Upper lobe of left lung (tissue), 6 donors: Measurements from ENCODE around the gene UTY. TPM values are rescaled to one million over a fixed set of nuclear protein-coding genes. Genes with fewer than 3 reads are reported as not detected.

Experiments used
- ATAC-seq, 2 donors: fragments of 200-7000 bp; cut with Tn5 transposase; one replicate each; pipeline ENCODE4 v1.9.1; 2022; ENCODE audit warnings: mild to moderate bottlenecking in 2 of 2, moderate library complexity in 2 of 2; ENCODE audit not compliant: low FRiP score in 2 of 2
- DNase-seq, 2 donors: peaks; one replicate each; pipeline ENCODE4 v3.0.0-alpha.2; 2019 to 2020
- H3K27ac ChIP-seq, 4 donors: fragments of 200-600 bp; sonication (generic); one replicate each; pipeline ENCODE4 v1.5.1; 2016 to 2019
- H3K27me3 ChIP-seq, 4 donors: fragments of 200-600 bp; sonication (generic); one replicate each; pipeline ENCODE4 v1.5.1; 2017 to 2019
- H3K36me3 ChIP-seq, 4 donors: fragments of 200-600 bp; sonication (generic); one replicate each; pipeline ENCODE4 v1.5.1; 2016 to 2019
- H3K4me1 ChIP-seq, 4 donors: fragments of 200-600 bp; sonication (generic); one replicate each; pipeline ENCODE4 v1.5.1; 2018 to 2019
- H3K4me3 ChIP-seq, 4 donors: fragments of 200-600 bp; sonication (generic); one replicate each; pipeline ENCODE4 v1.5.1; 2017 to 2019; ENCODE audit warnings: mild to moderate bottlenecking in 2 of 4, moderate library complexity in 1 of 4
- H3K9me3 ChIP-seq, 4 donors: fragments of 200-600 bp; sonication (generic); one replicate each; pipeline ENCODE4 v1.5.1; 2018 to 2019
- EP300 ChIP-seq, 4 donors: sonication (generic); formaldehyde crosslinking; IDR thresholded peaks; one replicate each; pipeline ENCODE4 v1.5.1; 2017; ENCODE audit warnings: antibody characterized with exemption in 4 of 4, control low read depth in 2 of 4
- POLR2A ChIP-seq, 4 donors: fragments of 450-650 bp; IDR thresholded peaks; one replicate each; pipeline ENCODE4 v1.5.1; 2016 to 2017; ENCODE audit warnings: antibody characterized with exemption in 4 of 4, mild to moderate bottlenecking in 2 of 4
- POLR2AphosphoS5 ChIP-seq, 2 donors: sonication (generic); formaldehyde crosslinking; IDR thresholded peaks; one replicate each; pipeline ENCODE4 v1.5.1; 2017; ENCODE audit warnings: antibody characterized with exemption in 2 of 2
- WGBS, 2 donors: methylation state at CpG; one replicate each; pipeline ENCODE4 v1.1.5; 2017 to 2018; 5-methylcytosine and 5-hydroxymethylcytosine counted together
- total RNA-seq, 6 donors: library from RNA; depleted of rRNA in 4 of 6; stranded (reverse); fragments of >200 nt in 4 of 6; gene quantifications; one replicate each; pipeline versions ENCODE4 v1.1.0 to v1.2.1, GENCODE V29; 2016 to 2021
- TF ChIP-seq, protein P1 (sequence below), 6 experiments: fragments of 450-650 bp in 4 of 6; fragments of 200-600 bp in 2 of 6; sonication (generic) in 2 of 6; IDR thresholded peaks; one replicate each; pipeline ENCODE4 v1.5.1; 2016 to 2019; ENCODE audit warnings: antibody characterized with exemption in 6 of 6
- donor health status: DM: no; HTN: no; CAD: no; lungs with moderate emphysema.
- donor health status: DM: no; HTN: yes; CAD: no; lungs with severe emphysema.

Gene UTY
- total RNA-seq, 6 donors from 2014 or later: 0.26 to 201 (median 35.1) TPM; not detected in 2

DNA sequence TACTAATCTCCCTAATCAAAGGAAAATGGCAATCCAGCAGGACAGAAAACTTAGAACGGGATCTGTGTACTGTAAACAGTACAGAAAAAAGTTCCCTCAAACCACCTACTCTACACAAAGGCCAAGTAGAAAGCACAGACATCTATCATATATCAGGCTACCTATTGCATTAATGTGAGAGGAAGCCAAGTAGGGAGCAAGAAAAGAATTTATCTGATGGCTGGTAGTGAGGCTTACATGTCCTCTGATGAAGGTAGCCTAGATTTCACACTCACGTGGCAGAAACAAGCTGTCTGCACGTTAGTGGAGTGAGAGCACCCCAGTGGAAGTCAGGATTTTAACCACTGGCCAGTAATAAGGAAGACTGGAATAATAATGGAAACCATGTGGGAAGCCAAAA, 28.3 kb downstream of the UTY start:
- Histone ChIP-seq H3K4me1 (peaks cover 0 to 3% (median 0%) of the 10 kb centered on the region in 4 donors), H3K27ac (no peak overlapping the region), H3K36me3 (no peaks in the 10 kb centered on the region), H3K4me3 (no peak overlapping the region), H3K9me3 (no peaks in the 10 kb centered on the region), H3K27me3 (no peaks in the 10 kb centered on the region)
- TF ChIP-seq, protein P1, sequence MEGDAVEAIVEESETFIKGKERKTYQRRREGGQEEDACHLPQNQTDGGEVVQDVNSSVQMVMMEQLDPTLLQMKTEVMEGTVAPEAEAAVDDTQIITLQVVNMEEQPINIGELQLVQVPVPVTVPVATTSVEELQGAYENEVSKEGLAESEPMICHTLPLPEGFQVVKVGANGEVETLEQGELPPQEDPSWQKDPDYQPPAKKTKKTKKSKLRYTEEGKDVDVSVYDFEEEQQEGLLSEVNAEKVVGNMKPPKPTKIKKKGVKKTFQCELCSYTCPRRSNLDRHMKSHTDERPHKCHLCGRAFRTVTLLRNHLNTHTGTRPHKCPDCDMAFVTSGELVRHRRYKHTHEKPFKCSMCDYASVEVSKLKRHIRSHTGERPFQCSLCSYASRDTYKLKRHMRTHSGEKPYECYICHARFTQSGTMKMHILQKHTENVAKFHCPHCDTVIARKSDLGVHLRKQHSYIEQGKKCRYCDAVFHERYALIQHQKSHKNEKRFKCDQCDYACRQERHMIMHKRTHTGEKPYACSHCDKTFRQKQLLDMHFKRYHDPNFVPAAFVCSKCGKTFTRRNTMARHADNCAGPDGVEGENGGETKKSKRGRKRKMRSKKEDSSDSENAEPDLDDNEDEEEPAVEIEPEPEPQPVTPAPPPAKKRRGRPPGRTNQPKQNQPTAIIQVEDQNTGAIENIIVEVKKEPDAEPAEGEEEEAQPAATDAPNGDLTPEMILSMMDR (IDR thresholded peaks at IDR 0.05): no peak
- TF ChIP-seq EP300 (IDR thresholded peaks at IDR 0.05) (no peak), POLR2A (IDR thresholded peaks at IDR 0.05) (no peak), POLR2AphosphoS5 (IDR thresholded peaks at IDR 0.05) (no peak)
- ATAC-seq (no peak), DNase-seq (no peak)
- 76% methylated on average over 3 of the region's 3 CpGs; no CpG with 5 or more reads in 1 of the 2 donors for WGBS, 2 donors

DNA sequence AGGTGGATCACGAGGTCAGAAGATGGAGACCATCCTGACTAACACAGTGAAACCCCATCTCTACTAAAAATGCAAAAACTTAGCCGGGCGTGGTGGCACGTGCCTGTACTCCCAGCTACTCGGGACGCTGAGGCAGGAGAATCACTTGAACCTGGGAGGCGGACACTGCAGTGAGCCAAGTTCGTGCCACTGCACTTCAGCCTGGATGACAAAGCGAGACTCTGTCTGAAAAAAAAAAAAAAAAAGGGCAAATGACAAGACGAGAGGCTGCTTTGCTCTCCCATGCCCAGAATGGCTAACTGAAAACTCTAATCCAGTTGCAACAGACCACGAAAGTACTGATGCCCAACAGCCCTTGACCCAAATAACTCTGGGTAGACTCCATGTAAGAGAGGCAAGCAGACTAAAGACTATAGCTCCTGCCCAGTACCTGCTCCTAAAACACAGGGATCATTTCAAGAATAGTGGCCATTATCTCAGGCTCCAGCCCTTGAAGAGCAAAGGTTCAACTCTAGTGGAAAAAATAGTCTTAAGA, 29.2 kb downstream of the UTY start:
- DNase-seq (no peak), ATAC-seq (no peak)
- H3K36me3 ChIP-seq: no peaks in the 10 kb centered on the region
- no peaks in the 10 kb centered on the region for H3K9me3 ChIP-seq
- H3K27me3 ChIP-seq: no peaks in the 10 kb centered on the region
- WGBS, 2 donors: 93% methylated on average over 5 of the region's 11 CpGs; no CpG with 5 or more reads in 1 of the 2 donors
- TF ChIP-seq POLR2A (IDR thresholded peaks at IDR 0.05) (no peak), EP300 (IDR thresholded peaks at IDR 0.05) (no peak), POLR2AphosphoS5 (IDR thresholded peaks at IDR 0.05) (no peak)
- TF ChIP-seq, protein P1 (IDR thresholded peaks at IDR 0.05): no peak
- peaks cover 0 to 3% (median 0%) of the 10 kb centered on the region in 4 donors for H3K4me1 ChIP-seq
- no peak overlapping the region for H3K4me3 ChIP-seq
- no peak overlapping the region for H3K27ac ChIP-seq

DNA sequence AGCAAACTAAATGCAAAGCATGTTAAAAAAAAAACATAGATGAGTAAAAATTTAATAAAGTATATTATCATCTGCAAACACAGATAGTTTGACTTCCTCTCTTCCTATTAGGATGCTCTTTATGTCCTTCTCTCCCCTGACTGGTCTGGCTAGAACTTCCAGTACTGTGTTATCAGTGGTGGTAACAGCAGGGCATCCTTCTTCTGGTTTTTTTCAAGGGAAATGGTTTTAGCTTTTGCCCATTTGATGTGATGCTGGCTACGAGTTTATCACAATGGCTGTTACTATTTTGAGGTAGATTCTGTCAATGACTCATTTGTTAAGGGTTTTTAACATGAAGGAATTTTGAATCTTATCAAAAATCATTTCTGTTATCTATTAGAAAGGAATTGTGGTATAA, 34.3 kb downstream of the UTY start:
- ATAC-seq (no peak), DNase-seq (no peak)
- H3K9me3 ChIP-seq: no peaks in the 10 kb centered on the region

DNA sequence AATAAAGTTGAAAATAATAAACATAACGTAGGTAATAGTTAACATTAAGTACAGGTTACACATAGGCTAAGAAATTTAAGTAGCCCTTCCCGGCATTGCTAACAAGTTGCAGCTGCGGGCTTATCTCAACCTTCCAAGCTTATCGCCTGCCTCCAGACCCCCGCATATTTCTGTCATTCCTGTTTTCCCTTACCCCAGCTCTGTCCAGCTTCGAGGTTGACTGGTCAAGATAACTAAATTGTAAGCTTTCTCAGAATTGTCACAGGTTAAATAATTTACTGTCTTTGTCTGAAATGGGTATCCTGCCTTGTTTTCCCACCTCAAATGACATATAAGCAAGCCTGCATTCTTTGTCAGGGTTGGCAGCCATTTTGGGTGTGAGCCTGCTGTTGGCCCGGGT, 36.7 kb downstream of the UTY start:
- H3K4me1 ChIP-seq: no peaks in the 10 kb centered on the region
- WGBS, 2 donors: 68% methylated on average over 7 of the region's 7 CpGs; no CpG with 5 or more reads in 1 of the 2 donors
- TF ChIP-seq POLR2AphosphoS5 (IDR thresholded peaks at IDR 0.05): no peak
- no peak for TF ChIP-seq POLR2A (IDR thresholded peaks at IDR 0.05)
- TF ChIP-seq EP300 (IDR thresholded peaks at IDR 0.05): no peak
- TF ChIP-seq, protein P1 (IDR thresholded peaks at IDR 0.05): no peak
- no peak for ATAC-seq
- no peak for DNase-seq
- no peaks in the 10 kb centered on the region for H3K36me3 ChIP-seq
- H3K4me3 ChIP-seq: no peak overlapping the region
- H3K9me3 ChIP-seq: no peaks in the 10 kb centered on the region
- no peak overlapping the region for H3K27ac ChIP-seq
- H3K27me3 ChIP-seq: no peaks in the 10 kb centered on the region

More for the DNA sequence above, 34.3 kb downstream of the UTY start:
- no peaks in the 10 kb centered on the region for H3K27me3 ChIP-seq
- TF ChIP-seq, protein P1 (IDR thresholded peaks at IDR 0.05): no peak
- no peak for TF ChIP-seq POLR2A (IDR thresholded peaks at IDR 0.05)
- TF ChIP-seq POLR2AphosphoS5 (IDR thresholded peaks at IDR 0.05): no peak
- 50% methylated on average over 1 of the region's 1 CpG; no CpG with 5 or more reads in 1 of the 2 donors for WGBS, 2 donors
- H3K36me3 ChIP-seq: no peaks in the 10 kb centered on the region
- no peak overlapping the region for H3K4me3 ChIP-seq
- H3K4me1 ChIP-seq: peaks cover 0 to 3% (median 0%) of the 10 kb centered on the region in 4 donors
- H3K27ac ChIP-seq: no peak overlapping the region

DNA sequence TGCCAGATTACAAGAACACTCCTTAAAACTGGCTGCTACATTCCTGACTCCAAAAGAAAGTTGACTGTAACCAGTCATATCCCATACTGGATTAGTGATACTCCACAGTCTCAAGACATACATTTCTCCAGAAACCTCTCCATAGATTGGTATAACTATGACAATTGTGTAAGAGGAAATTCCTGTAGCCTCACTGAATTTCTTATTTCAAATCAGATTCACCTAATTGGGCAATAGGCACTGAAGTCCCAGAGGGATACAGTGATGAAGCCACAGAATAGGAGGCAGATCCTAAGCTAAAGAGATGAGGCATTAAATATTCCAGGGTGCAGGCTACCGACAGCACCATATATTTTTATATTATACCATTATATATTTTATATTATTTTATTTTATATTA, 39.0 kb downstream of the UTY start:
- no peak for ATAC-seq
- H3K27ac ChIP-seq: no peak overlapping the region
- TF ChIP-seq POLR2AphosphoS5 (IDR thresholded peaks at IDR 0.05) (no peak), POLR2A (IDR thresholded peaks at IDR 0.05) (no peak), EP300 (IDR thresholded peaks at IDR 0.05) (no peak)
- TF ChIP-seq, protein P1 (IDR thresholded peaks at IDR 0.05): no peak
- no peaks in the 10 kb centered on the region for H3K9me3 ChIP-seq
- 100% methylated on average over 1 of the region's 1 CpG; no CpG with 5 or more reads in 1 of the 2 donors for WGBS, 2 donors
- H3K36me3 ChIP-seq: no peaks in the 10 kb centered on the region
- no peak for DNase-seq
- no peaks in the 10 kb centered on the region for H3K27me3 ChIP-seq
- no peak overlapping the region for H3K4me3 ChIP-seq
- no peaks in the 10 kb centered on the region for H3K4me1 ChIP-seq
